ENCODE data around the gene SVIL.
"Not testable (repeated sequence)": the region's sequence is repeated elsewhere in the genome, so short reads cannot be mapped to it uniquely, and the experiment has no call there.

SVIL gene

GRCh38 chr10:29570248-29570647, 64.5 kb downstream of the SVIL start:
- DNase-seq, result not testable (repeated sequence)

- no peak for DNase-seq
Measured at GRCh38 chr10:29569795-29570194, 65.0 kb downstream of the SVIL start.

GRCh38 chr10:29567003-29567402, 67.8 kb downstream of the SVIL start:
- no peak for DNase-seq

GRCh38 chr10:29566209-29566608, 68.6 kb downstream of the SVIL start:
- DNase-seq, result not testable (repeated sequence)

GRCh38 chr10:29563420-29564035, 71.2 kb downstream of the SVIL start:
- DNase-seq, result no peak

- DNase-seq, result not testable (repeated sequence)
Measured at GRCh38 chr10:29563006-29563405, 71.8 kb downstream of the SVIL start.

GRCh38 chr10:29559996-29560395, 74.8 kb downstream of the SVIL start:
- no peak for DNase-seq

GRCh38 chr10:29557665-29558064, 77.1 kb downstream of the SVIL start:
- no peak for DNase-seq

- no peak for DNase-seq
Measured at GRCh38 chr10:29555746-29556481, 78.9 kb downstream of the SVIL start.

GRCh38 chr10:29555091-29555745, 79.6 kb downstream of the SVIL start:
- DNase-seq, result no peak

- no peak for DNase-seq
Measured at GRCh38 chr10:29554660-29555059, 80.1 kb downstream of the SVIL start.

- no peak for DNase-seq
Measured at GRCh38 chr10:29553544-29554250, 81.1 kb downstream of the SVIL start.

- not testable (repeated sequence) for DNase-seq
Measured at GRCh38 chr10:29553116-29553515, 81.7 kb downstream of the SVIL start.

- not testable (repeated sequence) for DNase-seq
Measured at GRCh38 chr10:29549493-29549892, 85.3 kb downstream of the SVIL start.

GRCh38 chr10:29546773-29547313, 87.9 kb downstream of the SVIL start:
- DNase-seq, result no peak

- DNase-seq, result no peak
Measured at GRCh38 chr10:29545122-29545521, 89.6 kb downstream of the SVIL start.

GRCh38 chr10:29543715-29544114, 91.1 kb downstream of the SVIL start:
- DNase-seq, result no peak

GRCh38 chr10:29542723-29543122, 92.0 kb downstream of the SVIL start:
- no peak for DNase-seq

GRCh38 chr10:29541422-29542210, 93.2 kb downstream of the SVIL start:
- no peak for DNase-seq

- no peak for DNase-seq
Measured at GRCh38 chr10:29540016-29540415, 94.8 kb downstream of the SVIL start.

GRCh38 chr10:29539412-29539811, 95.4 kb downstream of the SVIL start:
- DNase-seq, result no peak

GRCh38 chr10:29537799-29538198, 97.0 kb downstream of the SVIL start:
- DNase-seq, result no peak

Measured in KG1 (cell line).